ENCODE data around the gene NT5DC2.
A peak's percentile ranks its signal among the peaks of the same experiment; 100 is the strongest.

Gene NT5DC2

GRCh38 chr3:52495777-52496602 lies 37.7 kb downstream of the NT5DC2 start:
- Histone ChIP-seq H3K27ac (ENCODE audit: low read depth, low read length) (no peak overlapping the region), H3K4me1 (ENCODE audit: control insufficient read depth, low read depth, low read length) (no peaks in the 10 kb centered on the region), H3K4me2 (ENCODE audit: low read length) (no peak overlapping the region), H2BK120ac (ENCODE audit: low read depth, low read length) (no peak overlapping the region), H3K4ac (ENCODE audit: low read depth, low read length) (no peak overlapping the region), H3K9ac (ENCODE audit: low read length) (no peak overlapping the region), H3K79me2 (ENCODE audit: control insufficient read depth, insufficient read depth, low read length) (no peaks in the 10 kb centered on the region), H3K56ac (ENCODE audit: low read length) (no peak overlapping the region), H3K79me1 (ENCODE audit: low read length) (no peaks in the 10 kb centered on the region), H2BK5ac (ENCODE audit: low read length) (no peak overlapping the region), H3K36me3 (ENCODE audit: control insufficient read depth, insufficient read depth, low read length) (peaks cover 3% of the 10 kb centered on the region), H2BK15ac (replicated peaks; ENCODE audit: low read depth) (no peak overlapping the region), H3K18ac (ENCODE audit: low read length) (no peak overlapping the region), H4K5ac (ENCODE audit: low read length) (no peak overlapping the region), H4K8ac (ENCODE audit: low read depth, low read length) (no peak overlapping the region), H3K23ac (ENCODE audit: low read length) (no peak overlapping the region), H3K4me3 (ENCODE audit: low read length) (no peak overlapping the region), H2AK5ac (ENCODE audit: low read length) (no peak overlapping the region), H3K27me3 (ENCODE audit: insufficient read depth, low read length, poor library complexity) (no peaks in the 10 kb centered on the region)
- no peak for DNase-seq
- WGBS (ENCODE audit: extremely low coverage, insufficient coverage, low lambda C conversion rate) = no CpG with 5 or more reads among the region's 16 CpGs

- Histone ChIP-seq H2BK120ac (ENCODE audit: low read depth, low read length) (no peak within 1 kb of the TSS), H3K56ac (ENCODE audit: low read length) (no peak within 1 kb of the TSS), H3K23ac (ENCODE audit: low read length) (no peak within 1 kb of the TSS), H2BK15ac (replicated peaks; ENCODE audit: low read depth) (no peak within 1 kb of the TSS), H3K4ac (ENCODE audit: low read depth, low read length) (no peak within 1 kb of the TSS), H3K18ac (ENCODE audit: low read length) (no peak within 1 kb of the TSS), H4K8ac (ENCODE audit: low read depth, low read length) (no peak within 1 kb of the TSS), H3K36me3 (ENCODE audit: control insufficient read depth, insufficient read depth, low read length) (peaks cover 3% of the 10 kb centered on the region), H4K5ac (ENCODE audit: low read length) (no peak within 1 kb of the TSS), H3K79me2 (ENCODE audit: control insufficient read depth, insufficient read depth, low read length) (no peaks in the 10 kb centered on the region), H3K4me3 (ENCODE audit: low read length) (no peak within 1 kb of the TSS), H2BK5ac (ENCODE audit: low read length) (no peak within 1 kb of the TSS), H3K4me2 (ENCODE audit: low read length) (no peak within 1 kb of the TSS), H3K9ac (ENCODE audit: low read length) (no peak within 1 kb of the TSS), H3K4me1 (ENCODE audit: control insufficient read depth, low read depth, low read length) (no peaks in the 10 kb centered on the region), H3K27ac (ENCODE audit: low read depth, low read length) (no peak within 1 kb of the TSS), H2AK5ac (ENCODE audit: low read length) (no peak within 1 kb of the TSS), H3K27me3 (ENCODE audit: insufficient read depth, low read length, poor library complexity) (no peaks in the 10 kb centered on the region), H3K79me1 (ENCODE audit: low read length) (no peaks in the 10 kb centered on the region)
- no CpG with 5 or more reads among the region's 25 CpGs for WGBS (ENCODE audit: extremely low coverage, insufficient coverage, low lambda C conversion rate)
- no peak for DNase-seq
Measured at GRCh38 chr3:52494886-52495495, 38.7 kb downstream of the NT5DC2 start, which contains the start of gene STAB1. Gene STAB1, plus strand, starts transcription at chr3:52495338. Its CDS starts 76 bp downstream, at chr3:52495414.

- H3K18ac ChIP-seq (ENCODE audit: low read length) = no peak overlapping the region
- peak; percentile 10 for DNase-seq
- H4K5ac ChIP-seq (ENCODE audit: low read length) = no peak overlapping the region
- H3K4ac ChIP-seq (ENCODE audit: low read depth, low read length) = no peak overlapping the region
- WGBS (ENCODE audit: extremely low coverage, insufficient coverage, low lambda C conversion rate) = no CpG with 5 or more reads among the region's 7 CpGs
- H3K27ac ChIP-seq (ENCODE audit: low read depth, low read length) = no peak overlapping the region
- no peak overlapping the region for H3K4me3 ChIP-seq (ENCODE audit: low read length)
- H3K4me2 ChIP-seq (ENCODE audit: low read length) = no peak overlapping the region
- no peaks in the 10 kb centered on the region for H3K27me3 ChIP-seq (ENCODE audit: insufficient read depth, low read length, poor library complexity)
- H3K79me2 ChIP-seq (ENCODE audit: control insufficient read depth, insufficient read depth, low read length) = no peaks in the 10 kb centered on the region
- H3K4me1 ChIP-seq (ENCODE audit: control insufficient read depth, low read depth, low read length) = no peaks in the 10 kb centered on the region
- no peak overlapping the region for H3K23ac ChIP-seq (ENCODE audit: low read length)
- H2AK5ac ChIP-seq (ENCODE audit: low read length) = no peak overlapping the region
- H3K79me1 ChIP-seq (ENCODE audit: low read length) = no peaks in the 10 kb centered on the region
- no peak overlapping the region for H4K8ac ChIP-seq (ENCODE audit: low read depth, low read length)
- peaks cover 5% of the 10 kb centered on the region for H3K36me3 ChIP-seq (ENCODE audit: control insufficient read depth, insufficient read depth, low read length)
- no peak overlapping the region for H2BK120ac ChIP-seq (ENCODE audit: low read depth, low read length)
- H2BK5ac ChIP-seq (ENCODE audit: low read length) = no peak overlapping the region
- H2BK15ac ChIP-seq (replicated peaks; ENCODE audit: low read depth) = no peak overlapping the region
- no peak overlapping the region for H3K56ac ChIP-seq (ENCODE audit: low read length)
- H3K9ac ChIP-seq (ENCODE audit: low read length) = no peak overlapping the region
Measured at GRCh38 chr3:52494445-52494844, 39.2 kb downstream of the NT5DC2 start.

GRCh38 chr3:52493232-52494017 lies 40.2 kb downstream of the NT5DC2 start:
- Histone ChIP-seq H4K8ac (ENCODE audit: low read depth, low read length) (no peak overlapping the region), H3K4me3 (ENCODE audit: low read length) (no peak overlapping the region), H3K79me1 (ENCODE audit: low read length) (no peaks in the 10 kb centered on the region), H3K36me3 (ENCODE audit: control insufficient read depth, insufficient read depth, low read length) (peaks cover 7% of the 10 kb centered on the region), H2BK120ac (ENCODE audit: low read depth, low read length) (no peak overlapping the region), H2BK5ac (ENCODE audit: low read length) (no peak overlapping the region), H2AK5ac (ENCODE audit: low read length) (no peak overlapping the region), H3K9ac (ENCODE audit: low read length) (no peak overlapping the region), H4K5ac (ENCODE audit: low read length) (no peak overlapping the region), H3K23ac (ENCODE audit: low read length) (no peak overlapping the region), H3K79me2 (ENCODE audit: control insufficient read depth, insufficient read depth, low read length) (no peaks in the 10 kb centered on the region), H3K56ac (ENCODE audit: low read length) (no peak overlapping the region), H3K4me2 (ENCODE audit: low read length) (no peak overlapping the region), H3K4me1 (ENCODE audit: control insufficient read depth, low read depth, low read length) (no peaks in the 10 kb centered on the region), H3K27me3 (ENCODE audit: insufficient read depth, low read length, poor library complexity) (no peaks in the 10 kb centered on the region), H2BK15ac (replicated peaks; ENCODE audit: low read depth) (no peak overlapping the region), H3K18ac (ENCODE audit: low read length) (no peak overlapping the region), H3K27ac (ENCODE audit: low read depth, low read length) (no peak overlapping the region), H3K4ac (ENCODE audit: low read depth, low read length) (no peak overlapping the region)
- no CpG with 5 or more reads among the region's 7 CpGs for WGBS (ENCODE audit: extremely low coverage, insufficient coverage, low lambda C conversion rate)
- no peak for DNase-seq

- Histone ChIP-seq H2BK15ac (replicated peaks; ENCODE audit: low read depth) (no peak overlapping the region), H4K5ac (ENCODE audit: low read length) (no peak overlapping the region), H3K27ac (ENCODE audit: low read depth, low read length) (no peak overlapping the region), H2BK120ac (ENCODE audit: low read depth, low read length) (no peak overlapping the region), H3K56ac (ENCODE audit: low read length) (no peak overlapping the region), H2BK5ac (ENCODE audit: low read length) (no peak overlapping the region), H3K4me1 (ENCODE audit: control insufficient read depth, low read depth, low read length) (no peaks in the 10 kb centered on the region), H3K27me3 (ENCODE audit: insufficient read depth, low read length, poor library complexity) (no peaks in the 10 kb centered on the region), H3K4me2 (ENCODE audit: low read length) (no peak overlapping the region), H3K36me3 (ENCODE audit: control insufficient read depth, insufficient read depth, low read length) (peaks cover 13% of the 10 kb centered on the region), H3K79me1 (ENCODE audit: low read length) (no peaks in the 10 kb centered on the region), H2AK5ac (ENCODE audit: low read length) (no peak overlapping the region), H3K79me2 (ENCODE audit: control insufficient read depth, insufficient read depth, low read length) (no peaks in the 10 kb centered on the region), H3K23ac (ENCODE audit: low read length) (no peak overlapping the region), H4K8ac (ENCODE audit: low read depth, low read length) (no peak overlapping the region), H3K4ac (ENCODE audit: low read depth, low read length) (no peak overlapping the region), H3K4me3 (ENCODE audit: low read length) (no peak overlapping the region), H3K9ac (ENCODE audit: low read length) (no peak overlapping the region), H3K18ac (ENCODE audit: low read length) (no peak overlapping the region)
- no peak for DNase-seq
- no CpG with 5 or more reads among the region's 21 CpGs for WGBS (ENCODE audit: extremely low coverage, insufficient coverage, low lambda C conversion rate)
Measured at GRCh38 chr3:52492059-52492458, 41.6 kb downstream of the NT5DC2 start.
